ENCODE measurements around the gene PTPRR.

DNA sequence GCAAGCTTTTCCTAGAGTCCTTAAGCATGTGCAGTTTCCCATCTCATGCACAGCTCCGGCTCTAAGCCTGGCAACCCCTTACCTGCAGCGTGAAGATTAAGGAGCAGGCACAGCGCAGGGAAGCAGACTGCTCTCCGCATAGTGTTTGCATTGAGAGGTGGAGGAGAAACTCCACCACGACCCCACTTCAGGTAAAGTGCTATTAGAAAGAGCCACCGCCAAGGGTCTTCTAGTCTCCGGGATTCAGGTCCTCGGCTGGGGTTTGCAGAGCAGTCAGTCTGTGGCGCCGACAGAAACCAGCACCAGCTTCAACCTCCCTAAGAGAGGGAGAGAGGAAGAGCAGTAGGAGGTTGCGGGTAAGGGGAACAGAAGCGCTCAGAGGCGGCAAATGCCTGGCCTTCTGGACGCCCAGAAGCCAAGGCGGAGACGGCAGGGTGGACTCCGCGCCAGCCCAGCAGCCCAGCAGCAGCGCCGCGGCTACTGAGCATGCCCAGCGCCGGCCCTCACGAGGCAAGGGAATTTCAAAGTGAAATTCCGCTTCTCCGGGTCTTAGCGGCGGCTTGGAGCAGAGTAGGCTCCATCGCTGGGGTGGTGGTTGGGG is at the start of gene PTPRR:
- TF ChIP-seq EGR1 (IDR thresholded peaks at IDR 0.05; ENCODE audit: borderline replicate concordance in 1 of 2, low read depth in 2 of 2, low read length in 2 of 2) = no peak
- TF ChIP-seq, protein P1, sequence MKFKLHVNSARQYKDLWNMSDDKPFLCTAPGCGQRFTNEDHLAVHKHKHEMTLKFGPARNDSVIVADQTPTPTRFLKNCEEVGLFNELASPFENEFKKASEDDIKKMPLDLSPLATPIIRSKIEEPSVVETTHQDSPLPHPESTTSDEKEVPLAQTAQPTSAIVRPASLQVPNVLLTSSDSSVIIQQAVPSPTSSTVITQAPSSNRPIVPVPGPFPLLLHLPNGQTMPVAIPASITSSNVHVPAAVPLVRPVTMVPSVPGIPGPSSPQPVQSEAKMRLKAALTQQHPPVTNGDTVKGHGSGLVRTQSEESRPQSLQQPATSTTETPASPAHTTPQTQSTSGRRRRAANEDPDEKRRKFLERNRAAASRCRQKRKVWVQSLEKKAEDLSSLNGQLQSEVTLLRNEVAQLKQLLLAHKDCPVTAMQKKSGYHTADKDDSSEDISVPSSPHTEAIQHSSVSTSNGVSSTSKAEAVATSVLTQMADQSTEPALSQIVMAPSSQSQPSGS (IDR thresholded peaks at IDR 0.05; ENCODE audit: low read length) = no peak
- TF ChIP-seq SPI1 (IDR thresholded peaks at IDR 0.05; ENCODE audit: borderline replicate concordance, insufficient read depth, low read depth, low read length) = no peak
- no peak for TF ChIP-seq POLR2AphosphoS5 (IDR thresholded peaks at IDR 0.05; ENCODE audit: low read length)
- TF ChIP-seq, protein P2, sequence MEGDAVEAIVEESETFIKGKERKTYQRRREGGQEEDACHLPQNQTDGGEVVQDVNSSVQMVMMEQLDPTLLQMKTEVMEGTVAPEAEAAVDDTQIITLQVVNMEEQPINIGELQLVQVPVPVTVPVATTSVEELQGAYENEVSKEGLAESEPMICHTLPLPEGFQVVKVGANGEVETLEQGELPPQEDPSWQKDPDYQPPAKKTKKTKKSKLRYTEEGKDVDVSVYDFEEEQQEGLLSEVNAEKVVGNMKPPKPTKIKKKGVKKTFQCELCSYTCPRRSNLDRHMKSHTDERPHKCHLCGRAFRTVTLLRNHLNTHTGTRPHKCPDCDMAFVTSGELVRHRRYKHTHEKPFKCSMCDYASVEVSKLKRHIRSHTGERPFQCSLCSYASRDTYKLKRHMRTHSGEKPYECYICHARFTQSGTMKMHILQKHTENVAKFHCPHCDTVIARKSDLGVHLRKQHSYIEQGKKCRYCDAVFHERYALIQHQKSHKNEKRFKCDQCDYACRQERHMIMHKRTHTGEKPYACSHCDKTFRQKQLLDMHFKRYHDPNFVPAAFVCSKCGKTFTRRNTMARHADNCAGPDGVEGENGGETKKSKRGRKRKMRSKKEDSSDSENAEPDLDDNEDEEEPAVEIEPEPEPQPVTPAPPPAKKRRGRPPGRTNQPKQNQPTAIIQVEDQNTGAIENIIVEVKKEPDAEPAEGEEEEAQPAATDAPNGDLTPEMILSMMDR (IDR thresholded peaks at IDR 0.05 in 2 of 3, conservative IDR thresholded peaks at IDR 0.05 in 1 of 3; ENCODE audit: control insufficient read depth in 2 of 3, extremely low read depth in 1 of 3, insufficient read depth in 1 of 3, low read depth in 3 of 3, low read length in 3 of 3) = no peak
- no peak for TF ChIP-seq FOXM1 (IDR thresholded peaks at IDR 0.05; ENCODE audit: low read depth, low read length)
- TF ChIP-seq EZH2 (IDR thresholded peaks at IDR 0.05; ENCODE audit: borderline replicate concordance, control insufficient read depth, low read depth, low read length) = no peak
- no peak for TF ChIP-seq HDGF (IDR thresholded peaks at IDR 0.05)
